Skin epidermis (tissue), 12 donors: ENCODE measurements around the gene FSTL4.

Source experiments
- H3K27ac ChIP-seq, 21 experiments: fragments of 200-600 bp; sonication (generic) in 11 of 21; one replicate each; pipeline ENCODE4 v1.5.0; 2020; ENCODE audit warnings: mild to moderate bottlenecking in 3 of 21, inconsistent platforms in 2 of 21, moderate library complexity in 2 of 21
- H3K4me3 ChIP-seq, 7 experiments: fragments of 200-600 bp; sonication (generic) in 2 of 7; one replicate each; pipeline ENCODE4 v1.5.0; 2020; ENCODE audit warnings: inconsistent platforms in 2 of 7, mild to moderate bottlenecking in 2 of 7, moderate library complexity in 1 of 7

FSTL4 gene

DNA sequence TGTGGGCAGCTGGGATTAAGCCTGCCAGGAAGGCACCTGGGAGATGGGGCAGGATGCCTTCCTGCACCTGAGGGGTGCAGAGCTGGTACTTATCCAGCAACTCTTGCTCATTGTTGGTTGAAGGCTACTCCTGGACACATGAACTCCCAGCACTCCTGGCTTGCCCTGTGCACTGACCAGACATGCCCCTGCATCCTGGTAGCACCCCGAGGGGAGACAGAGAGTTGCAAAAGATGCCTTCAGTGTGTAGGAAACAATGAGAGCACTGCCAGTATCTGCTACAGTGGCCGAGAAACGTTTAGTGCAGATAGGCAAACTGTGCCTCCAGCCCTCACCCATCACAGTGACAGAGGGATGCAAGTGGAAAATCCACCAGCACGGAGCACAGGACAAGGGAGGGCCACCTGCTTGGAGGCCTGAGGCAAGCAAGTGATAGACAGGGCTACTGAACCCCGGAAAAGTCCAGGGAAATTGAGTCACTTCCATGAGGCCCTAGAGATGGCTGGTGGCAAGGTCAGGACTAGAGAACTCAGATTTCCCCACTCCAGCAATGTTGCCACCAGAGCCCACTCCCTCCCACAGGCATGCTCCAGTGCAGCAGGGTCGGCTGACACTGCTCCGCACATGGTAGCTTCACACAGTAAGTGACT lies 171.1 kb downstream of the FSTL4 start:
- no peak overlapping the region for H3K27ac ChIP-seq
- no peak overlapping the region for H3K4me3 ChIP-seq

DNA sequence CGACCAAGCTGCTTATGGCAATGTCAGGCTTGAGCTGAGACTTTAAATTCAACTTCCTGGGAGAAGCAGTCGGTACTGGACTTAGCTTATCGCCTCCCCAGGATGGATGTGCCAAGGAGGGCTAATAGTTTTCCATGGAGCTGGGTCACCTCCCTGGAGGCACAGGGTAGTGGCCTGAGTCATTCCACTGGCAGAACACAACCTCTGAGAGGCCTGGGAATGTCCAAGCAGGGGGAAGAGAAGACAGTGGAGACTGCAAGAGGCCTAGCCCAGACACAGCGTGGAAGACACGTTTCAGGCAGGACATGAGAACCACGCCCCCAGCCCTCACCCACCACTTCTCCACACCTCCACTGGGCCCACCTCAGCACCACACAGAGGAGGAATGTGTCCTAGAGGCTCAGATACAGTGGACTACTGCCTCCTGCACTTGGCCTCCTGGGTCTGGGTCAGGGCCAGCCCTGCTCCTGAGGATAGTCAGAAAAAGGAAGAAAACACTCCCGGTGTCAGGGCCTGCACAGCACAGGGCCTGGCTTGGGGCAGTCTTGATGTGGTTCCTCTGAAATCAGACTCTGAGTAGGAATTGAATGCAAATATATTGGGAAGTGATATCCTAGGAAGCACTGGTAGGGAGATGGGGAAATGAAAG lies 171.8 kb downstream of the FSTL4 start:
- Histone ChIP-seq H3K4me3 (no peak overlapping the region), H3K27ac (peak overlapping the region in 7 of 21 experiments; percentile 3 to 44 (median 38))

DNA sequence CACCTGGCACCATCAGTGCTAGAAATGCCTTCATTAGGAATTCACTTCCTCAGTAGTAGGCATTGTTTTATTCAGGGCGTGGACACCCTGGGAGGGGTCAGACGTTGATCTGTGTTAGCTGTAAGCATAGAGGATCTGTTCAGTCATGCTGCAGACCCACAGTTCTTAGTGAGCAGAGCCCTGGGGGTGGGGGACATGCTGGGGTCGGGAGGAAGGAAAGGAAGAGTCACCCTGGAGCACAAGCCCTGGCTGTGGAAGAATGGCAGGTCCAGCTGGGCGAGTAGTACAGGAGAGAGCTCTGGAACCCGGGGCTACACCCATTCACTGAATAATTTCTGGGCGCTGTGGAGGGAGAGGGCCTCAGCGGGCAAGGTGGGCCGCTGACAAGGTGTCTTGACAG lies 172.5 kb downstream of the FSTL4 start:
- Histone ChIP-seq H3K4me3 (no peak overlapping the region), H3K27ac (peak overlapping the region in 7 of 21 experiments; percentile 3 to 44 (median 36))

DNA sequence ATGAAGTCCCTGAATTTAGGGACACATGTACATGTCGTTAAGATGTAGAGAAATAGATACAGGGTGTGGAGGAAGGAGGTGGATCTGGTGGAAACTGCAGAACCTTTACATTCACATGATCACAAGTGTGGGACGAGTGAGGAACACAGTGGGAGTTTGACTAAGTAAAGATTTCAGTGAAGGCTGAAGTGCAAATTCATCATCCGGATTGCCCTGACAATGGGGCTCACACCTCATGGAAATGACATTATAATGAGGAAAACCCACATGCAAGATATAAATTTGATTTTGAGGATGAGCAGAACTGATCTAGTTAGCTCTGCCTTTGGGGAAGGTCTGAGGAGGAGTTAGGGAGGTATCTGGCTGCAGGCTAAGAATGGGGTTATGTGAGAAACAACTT lies 173.9 kb downstream of the FSTL4 start:
- no peak overlapping the region for H3K27ac ChIP-seq
- no peak overlapping the region for H3K4me3 ChIP-seq

DNA sequence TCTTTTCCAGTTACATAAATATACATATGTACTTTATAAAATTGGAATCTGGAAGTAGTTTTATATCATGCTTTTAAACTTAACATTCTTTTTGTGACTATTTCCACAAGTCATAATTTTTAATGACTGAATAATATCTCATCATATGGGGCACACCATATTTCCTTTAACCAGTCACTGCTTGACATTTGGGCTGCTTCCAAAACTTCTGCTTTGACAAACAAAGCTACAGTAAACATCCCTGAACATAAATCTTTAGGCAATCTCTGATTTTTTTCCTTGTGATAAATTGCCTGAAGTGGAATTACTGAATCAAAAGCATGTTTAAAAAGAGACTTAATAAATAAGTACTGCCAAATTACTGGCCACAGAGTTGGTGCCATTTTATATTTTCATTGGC lies 178.0 kb downstream of the FSTL4 start:
- H3K27ac ChIP-seq = no peak overlapping the region
- no peak overlapping the region for H3K4me3 ChIP-seq

DNA sequence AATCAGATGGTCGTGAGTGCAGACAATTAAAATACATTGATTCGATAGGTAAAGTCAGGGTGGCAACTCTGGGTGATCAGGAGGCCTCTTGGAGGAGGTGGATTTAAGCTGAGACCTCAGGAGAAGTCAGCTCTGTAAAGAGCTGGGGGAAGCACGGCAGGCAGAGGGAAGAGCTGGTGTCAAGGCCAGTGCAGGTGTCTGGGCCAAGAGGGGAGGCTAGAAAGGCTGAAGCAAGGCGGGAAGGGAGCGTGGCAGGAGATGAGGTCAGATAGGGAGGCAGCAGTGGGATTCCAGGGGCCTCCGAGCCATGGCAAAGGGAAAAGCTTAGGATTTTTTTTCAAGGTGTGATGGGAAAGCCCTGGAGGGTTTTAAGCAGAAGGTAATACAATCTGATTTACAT lies 178.7 kb downstream of the FSTL4 start:
- Histone ChIP-seq H3K4me3 (no peak overlapping the region), H3K27ac (no peak overlapping the region)

DNA sequence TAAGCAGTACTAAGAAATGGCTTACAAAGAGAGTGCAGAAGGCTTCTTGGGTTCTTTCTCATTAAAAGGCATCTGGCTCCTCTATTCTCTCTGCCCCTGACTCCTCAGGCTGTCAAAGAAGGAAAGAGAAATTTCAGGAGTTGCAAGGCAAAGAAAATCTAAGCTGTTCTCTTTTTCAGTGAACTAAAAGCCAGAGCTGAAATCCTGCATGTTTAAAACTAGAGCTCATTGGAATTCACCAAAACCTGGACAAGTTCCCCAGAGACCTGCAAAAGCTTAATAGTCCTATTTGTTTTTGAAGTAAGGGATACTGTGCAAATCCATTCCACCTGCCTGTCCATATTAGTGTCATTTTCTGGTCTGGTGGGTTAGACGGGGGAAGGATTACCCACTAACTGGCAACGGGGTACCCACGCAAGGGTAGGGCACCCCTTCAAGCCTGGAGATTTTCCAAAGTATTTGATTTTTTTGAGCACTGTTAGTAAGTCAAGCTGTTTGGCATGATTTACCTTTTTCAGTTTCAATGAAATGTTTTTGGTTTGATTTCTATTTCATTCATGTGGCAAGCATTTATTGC lies 179.3 kb downstream of the FSTL4 start:
- no peak overlapping the region for H3K4me3 ChIP-seq
- H3K27ac ChIP-seq = no peak overlapping the region

DNA sequence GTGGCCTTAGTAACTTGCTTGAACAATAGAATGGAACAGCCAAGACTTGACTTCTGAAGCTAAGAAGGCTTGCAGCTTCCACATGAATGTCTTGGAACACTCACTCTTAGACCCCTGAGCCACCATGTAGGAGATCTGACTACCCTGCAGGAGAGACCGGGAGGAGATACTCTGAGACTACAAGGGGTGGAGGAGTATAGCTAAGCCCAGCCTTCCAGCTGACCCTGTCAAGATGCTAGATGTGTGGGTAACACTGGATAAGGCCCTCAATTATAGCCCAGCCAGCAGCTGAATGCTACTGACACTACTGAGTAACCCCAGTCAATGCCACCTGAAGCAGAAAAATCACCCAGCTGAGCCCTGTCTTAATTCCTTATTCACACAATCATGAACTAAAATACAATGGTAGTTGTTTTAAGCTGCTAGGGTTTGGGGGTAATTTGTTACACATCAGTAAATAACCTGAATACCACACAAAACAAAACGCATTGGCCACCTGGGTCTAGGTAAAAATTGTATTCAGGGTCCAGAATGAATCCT lies 180.9 kb downstream of the FSTL4 start:
- H3K27ac ChIP-seq = no peak overlapping the region
- H3K4me3 ChIP-seq = no peak overlapping the region

DNA sequence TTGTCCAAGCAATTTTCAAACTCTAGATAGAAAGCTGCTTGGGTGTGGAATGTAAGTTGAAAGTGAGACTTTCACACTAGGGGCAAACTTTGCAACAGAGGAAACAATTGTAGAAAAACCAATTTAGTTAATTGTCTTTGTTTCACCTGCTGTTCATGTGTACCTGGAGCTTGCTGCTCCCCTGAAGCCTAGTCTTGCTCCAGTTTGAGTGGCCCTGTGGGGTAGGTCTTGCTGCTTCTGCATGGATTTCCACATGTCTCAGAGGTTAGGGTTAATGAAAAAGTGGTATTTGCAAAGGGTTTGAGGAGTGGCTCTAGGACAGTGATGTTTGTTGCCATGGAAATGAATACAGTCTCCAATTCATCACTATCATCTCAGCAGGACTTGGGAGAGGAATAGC lies 182.2 kb downstream of the FSTL4 start:
- Histone ChIP-seq H3K27ac (no peak overlapping the region), H3K4me3 (no peak overlapping the region)

DNA sequence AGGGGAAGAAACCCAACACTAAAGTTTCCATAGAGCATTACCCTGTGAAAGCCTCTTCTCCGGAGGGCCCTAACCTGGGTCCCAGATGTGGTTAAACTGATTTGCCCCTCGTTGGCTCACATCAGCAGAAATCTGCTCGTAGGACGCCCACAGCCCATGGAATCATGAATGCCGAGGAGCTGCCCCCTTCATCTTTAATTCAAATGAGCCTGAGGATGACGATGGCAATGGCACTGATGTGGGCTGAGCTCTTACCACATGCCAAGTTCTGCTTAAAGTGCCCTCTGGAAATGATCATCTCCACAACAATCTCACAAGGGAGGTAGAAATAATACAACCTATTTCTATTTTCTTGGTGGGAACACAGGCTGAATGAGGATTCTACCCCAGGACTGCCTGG lies 183.3 kb downstream of the FSTL4 start:
- Histone ChIP-seq H3K27ac (no peak overlapping the region), H3K4me3 (no peak overlapping the region)

DNA sequence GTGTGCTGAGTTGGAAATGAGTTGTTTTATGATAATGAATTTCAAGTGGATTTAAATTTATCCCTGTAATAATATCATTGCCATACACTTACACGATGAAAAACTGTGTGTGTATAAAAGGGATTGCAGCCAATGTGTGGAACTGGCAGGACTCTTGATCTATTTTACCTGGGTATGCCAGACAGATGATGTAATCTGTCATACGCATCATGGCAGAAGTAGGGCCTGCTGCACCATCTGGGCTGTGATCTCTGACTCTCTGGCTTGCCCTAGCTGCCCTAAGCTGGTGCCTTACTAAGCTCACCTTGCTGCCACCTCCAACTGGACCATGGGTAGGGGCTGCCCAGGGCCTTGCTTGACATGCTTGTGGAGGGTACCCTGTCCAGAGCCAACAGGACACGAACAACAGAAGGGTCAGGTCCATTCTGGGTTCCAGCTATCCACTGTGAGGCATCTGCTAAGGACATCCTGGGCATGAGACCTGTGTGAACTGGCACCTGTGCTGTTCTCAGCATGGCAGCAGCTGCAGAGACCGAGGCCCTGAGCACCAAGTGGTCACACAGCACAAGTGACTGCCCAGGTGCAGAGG lies 184.2 kb downstream of the FSTL4 start:
- no peak overlapping the region for H3K4me3 ChIP-seq
- H3K27ac ChIP-seq = no peak overlapping the region

DNA sequence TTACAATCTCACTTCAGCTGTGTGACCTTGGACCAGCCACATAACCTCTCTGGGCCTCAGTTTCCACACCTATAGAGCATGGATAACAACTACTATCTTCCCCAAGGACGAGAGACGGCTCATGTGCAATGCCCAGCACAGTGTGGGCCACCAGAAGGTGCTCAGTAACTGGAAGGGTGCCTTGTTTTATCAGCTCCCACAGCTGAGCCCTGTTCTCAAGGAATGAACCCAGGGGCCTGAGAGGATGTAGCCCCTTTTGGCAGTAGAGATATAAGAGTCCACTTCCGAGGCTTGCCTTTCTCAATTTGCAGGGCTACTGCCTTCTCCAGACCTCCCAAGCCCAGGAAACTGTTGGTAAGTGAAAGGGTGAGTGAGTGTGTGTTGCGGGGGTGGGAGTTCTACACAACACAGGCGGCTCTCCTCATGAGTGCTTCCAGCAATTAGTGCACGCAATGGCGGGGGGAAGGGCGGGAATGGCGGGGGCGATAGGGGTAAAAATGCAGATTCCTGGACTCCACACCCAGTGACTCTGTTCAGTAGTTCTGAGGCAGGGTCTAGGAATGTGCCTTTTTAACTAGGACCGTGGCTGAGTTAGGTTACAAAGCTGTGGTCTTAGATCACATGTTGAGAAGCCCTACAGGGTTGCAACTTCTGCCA lies 185.1 kb downstream of the FSTL4 start:
- Histone ChIP-seq H3K4me3 (no peak overlapping the region), H3K27ac (no peak overlapping the region)

DNA sequence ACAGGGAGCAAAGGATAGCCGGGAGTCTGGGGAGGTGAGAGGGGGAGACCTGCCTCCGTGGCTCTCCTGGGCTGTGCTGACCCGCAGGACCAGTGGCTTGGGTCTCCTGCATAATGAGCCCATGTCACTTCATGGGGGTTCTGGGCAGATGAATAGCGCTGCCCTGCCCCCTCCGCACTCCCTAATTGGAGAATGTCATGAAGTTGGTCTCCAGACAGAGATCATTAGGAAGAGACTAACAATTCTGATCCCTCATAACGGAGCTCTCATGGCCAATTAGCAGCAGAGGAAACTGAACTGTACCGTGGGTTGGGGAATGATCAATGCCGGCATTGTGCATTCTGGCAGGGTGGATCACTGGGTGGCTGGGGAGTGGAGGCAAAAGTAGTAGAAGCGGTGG lies 186.1 kb downstream of the FSTL4 start:
- H3K4me3 ChIP-seq = no peak overlapping the region
- no peak overlapping the region for H3K27ac ChIP-seq

DNA sequence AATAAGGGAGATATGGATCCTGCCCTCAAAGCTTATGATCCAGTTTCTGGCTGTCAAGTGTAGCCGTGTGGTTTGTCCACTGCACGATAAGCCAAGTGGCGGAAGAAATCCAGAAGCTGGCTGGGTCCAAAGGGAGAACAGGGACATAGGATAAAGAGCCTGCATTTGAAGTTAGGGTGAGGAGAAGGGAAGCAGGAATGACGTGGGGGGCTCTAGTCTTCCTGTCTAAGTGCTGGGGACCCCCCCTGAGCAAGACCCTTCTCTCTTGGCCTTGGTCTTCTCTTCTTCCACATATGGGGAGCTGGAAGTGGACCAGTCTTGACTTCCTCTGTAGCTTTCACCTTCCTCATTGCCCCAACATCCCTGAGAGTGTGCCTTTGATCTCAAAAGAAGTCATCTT lies 186.6 kb downstream of the FSTL4 start:
- H3K27ac ChIP-seq = no peak overlapping the region
- H3K4me3 ChIP-seq = no peak overlapping the region

DNA sequence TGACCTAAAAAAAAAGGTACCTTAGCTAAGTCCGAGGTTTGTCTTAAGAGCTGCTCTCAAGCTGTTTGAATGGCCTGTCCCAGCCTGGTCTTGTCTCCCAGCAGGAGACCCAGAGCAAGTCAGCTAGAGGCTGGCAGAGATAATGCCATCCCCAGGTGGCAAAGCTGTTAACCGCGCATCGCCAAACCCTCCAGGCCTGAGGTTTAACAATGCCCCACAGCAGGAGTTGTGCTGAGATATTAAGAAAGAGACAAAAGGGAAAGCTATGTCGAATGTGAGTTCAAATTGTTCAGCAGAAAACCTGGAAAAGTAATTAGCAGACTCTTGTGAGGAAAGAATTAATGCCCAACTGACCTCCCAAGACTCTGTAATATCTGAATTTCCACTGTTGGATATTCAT lies 187.1 kb downstream of the FSTL4 start:
- Histone ChIP-seq H3K4me3 (no peak overlapping the region), H3K27ac (no peak overlapping the region)

DNA sequence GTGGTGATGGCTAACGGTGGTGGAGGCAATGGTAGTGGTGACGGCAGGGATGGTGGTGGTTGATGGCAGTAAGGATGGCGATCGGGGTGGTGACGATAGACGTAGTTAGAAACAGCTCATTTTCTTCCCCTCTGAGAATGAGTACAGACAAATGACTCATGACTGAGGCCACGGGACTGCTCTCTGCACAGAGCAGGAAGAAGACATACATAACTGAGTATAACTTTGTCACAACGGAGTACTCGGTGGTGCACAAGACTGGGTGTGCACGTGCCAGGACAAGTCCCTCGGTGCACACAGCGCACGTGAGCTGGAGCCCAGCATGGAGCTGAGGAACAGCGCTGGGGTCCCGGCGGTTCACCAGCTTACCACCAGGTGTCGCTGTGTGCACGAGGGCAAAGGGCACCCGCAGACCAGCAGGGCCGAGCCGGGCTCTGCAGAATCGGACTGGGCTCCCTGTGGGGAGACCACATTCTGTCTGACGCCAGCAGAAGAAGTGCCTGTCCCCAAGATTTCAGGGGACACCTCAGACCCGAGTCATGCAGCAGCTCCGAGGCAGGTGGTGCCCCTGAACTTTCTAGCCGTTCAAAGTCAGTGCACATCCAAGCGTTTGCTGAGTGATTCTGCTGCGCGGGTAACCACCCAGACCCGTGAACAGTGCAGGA lies 188.6 kb downstream of the FSTL4 start:
- H3K27ac ChIP-seq = peak overlapping the region in 1 of 21 experiments; percentile 44
- no peak overlapping the region for H3K4me3 ChIP-seq

DNA sequence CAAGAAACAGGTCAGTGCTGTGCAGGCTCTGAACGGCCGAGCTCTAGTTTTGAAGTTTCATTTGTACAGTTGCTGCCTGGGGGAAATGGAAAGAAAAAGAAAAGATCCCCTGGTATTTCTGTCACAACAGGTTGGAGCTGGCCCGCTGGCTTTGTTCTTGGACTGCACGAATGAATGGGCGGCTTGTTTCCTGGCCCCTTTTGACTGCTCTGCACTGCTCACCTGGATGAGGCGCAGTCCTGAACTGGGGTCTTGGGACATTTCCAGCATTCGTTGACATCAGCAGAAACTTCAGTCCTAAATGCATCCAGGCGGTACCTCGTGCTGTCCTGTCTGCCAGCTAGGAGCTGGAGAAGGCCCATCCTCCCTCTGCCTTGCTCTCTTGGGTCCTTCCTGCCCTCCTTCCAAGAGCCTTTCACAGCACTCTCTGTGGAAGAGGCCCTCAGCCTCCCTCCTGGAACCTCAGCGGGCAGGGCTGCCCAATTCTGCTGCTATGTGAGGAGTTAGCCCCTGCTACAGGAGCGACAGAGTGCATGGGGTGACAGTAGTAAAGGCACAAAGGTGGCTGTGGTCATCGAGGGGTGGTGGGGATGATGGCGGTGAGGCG lies 189.2 kb downstream of the FSTL4 start:
- H3K27ac ChIP-seq = peak overlapping the region in 1 of 21 experiments; percentile 44

DNA sequence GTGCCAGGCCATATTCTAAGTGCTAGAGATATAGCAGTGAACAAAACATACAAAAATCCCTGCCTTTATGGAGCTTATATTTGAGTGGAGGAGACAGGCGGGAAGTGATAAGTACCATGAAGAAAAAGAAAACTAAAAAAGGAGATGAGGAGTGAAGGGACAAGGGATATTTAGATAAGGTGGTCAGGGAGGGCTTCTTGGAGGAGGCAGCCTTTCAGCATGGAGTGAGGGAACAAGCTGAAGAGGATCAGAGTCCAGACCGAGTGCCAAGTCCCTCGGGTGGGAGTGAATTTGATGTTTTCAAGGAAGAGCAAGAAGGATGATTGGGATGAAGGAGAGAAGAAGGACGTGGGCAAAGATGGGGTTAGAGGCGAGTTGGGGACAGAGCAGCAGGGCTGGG lies 190.5 kb downstream of the FSTL4 start:
- Histone ChIP-seq H3K27ac (no peak overlapping the region), H3K4me3 (no peak overlapping the region)

More for the DNA sequence above, 189.2 kb downstream of the FSTL4 start:
- no peak overlapping the region for H3K4me3 ChIP-seq

DNA sequence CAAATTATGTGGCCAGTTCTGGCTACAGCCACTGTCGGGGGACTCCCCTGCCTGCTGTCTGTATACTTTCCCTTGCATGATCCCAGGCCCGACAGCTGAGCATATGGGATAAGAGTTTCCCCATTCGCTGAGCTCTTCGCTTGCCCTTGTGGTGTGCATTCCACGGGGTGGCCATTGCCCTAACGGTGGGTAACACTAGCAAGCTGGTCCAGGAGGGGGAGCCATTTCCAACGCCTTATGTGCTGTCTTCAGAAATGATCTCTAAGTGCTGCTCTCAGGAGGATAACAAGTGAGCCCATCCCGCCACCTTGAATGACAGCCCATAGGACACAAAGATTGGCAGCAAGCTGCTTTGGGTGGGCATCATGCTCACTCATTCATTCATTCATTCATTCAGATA lies 190.9 kb downstream of the FSTL4 start:
- no peak overlapping the region for H3K27ac ChIP-seq

More for the DNA sequence above, 190.9 kb downstream of the FSTL4 start:
- no peak overlapping the region for H3K4me3 ChIP-seq
